DMS 273 (cell line): Measurements from ENCODE around the gene PCDHB6.
A peak's percentile ranks its signal among the peaks of the same experiment; 100 is the strongest.
"Not testable (repeated sequence)": the region's sequence is repeated elsewhere in the genome, so short reads cannot be mapped to it uniquely, and the experiment has no call there.

Source experiments
- DNase-seq: peaks from one replicate; lab custom pipeline; 2025; ENCODE audit not compliant: unreplicated experiment; lab: John Stamatoyannopoulos, UW

Gene PCDHB6

DNA sequence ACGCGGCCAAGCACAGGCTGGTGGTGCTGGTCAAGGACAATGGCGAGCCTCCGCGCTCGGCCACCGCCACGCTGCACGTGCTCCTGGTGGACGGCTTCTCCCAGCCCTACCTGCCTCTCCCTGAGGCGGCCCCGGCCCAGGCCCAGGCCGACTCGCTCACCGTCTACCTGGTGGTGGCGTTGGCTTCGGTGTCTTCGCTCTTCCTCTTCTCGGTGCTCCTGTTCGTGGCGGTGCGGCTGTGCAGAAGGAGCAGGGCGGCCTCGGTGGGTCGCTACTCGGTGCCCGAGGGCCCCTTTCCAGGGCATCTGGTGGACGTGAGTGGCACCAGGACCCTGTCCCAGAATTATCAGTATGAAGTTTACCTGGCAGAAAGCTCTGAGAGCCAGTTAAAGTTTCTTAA lies 8.0 kb downstream of the PCDHB6 start:
- not testable (repeated sequence) for DNase-seq

DNA sequence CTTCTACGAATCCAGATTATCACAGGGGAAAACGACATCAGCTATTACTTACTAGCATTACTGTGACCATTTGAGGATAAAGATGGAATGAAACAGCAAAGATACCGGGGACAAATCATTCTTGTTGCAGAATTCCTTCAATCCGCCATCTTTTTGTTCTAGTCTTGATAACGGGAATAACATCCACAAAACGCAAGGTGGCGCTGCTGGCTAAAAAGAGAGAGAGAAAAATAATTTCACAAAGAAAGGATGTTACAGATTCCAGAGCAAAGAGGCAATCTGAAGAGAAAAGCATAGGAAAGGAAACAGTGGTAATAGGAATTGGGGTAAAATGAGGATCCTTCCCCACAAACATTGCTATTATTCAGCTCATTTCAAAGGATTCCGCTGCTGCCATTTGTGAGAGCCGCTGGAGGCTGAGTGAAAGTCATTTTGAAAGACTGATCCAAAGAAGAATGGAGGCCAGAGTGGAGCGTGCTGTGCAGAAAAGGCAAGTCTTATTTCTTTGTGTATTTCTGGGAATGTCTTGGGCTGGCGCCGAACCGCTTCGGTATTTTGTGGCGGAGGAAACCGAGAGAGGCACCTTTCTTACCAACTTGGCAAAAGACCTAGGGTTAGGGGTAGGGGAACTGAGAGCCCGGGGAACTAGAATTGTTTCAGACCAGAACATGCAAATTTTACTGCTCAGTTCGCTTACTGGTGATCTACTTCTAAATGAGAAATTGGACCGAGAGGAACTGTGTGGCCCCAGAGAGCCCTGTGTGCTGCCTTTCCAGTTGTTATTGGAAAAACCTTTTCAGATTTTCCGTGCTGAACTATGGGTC lies 22.7 kb downstream of the PCDHB6 start, which contains the start of gene PCDHB7:
Gene PCDHB7 (plus strand): TSS at position 264 of the 824 bp plus-strand sequence. CDS start 192 bp downstream, at position 456.
- peak; percentile 50 for DNase-seq

DNA sequence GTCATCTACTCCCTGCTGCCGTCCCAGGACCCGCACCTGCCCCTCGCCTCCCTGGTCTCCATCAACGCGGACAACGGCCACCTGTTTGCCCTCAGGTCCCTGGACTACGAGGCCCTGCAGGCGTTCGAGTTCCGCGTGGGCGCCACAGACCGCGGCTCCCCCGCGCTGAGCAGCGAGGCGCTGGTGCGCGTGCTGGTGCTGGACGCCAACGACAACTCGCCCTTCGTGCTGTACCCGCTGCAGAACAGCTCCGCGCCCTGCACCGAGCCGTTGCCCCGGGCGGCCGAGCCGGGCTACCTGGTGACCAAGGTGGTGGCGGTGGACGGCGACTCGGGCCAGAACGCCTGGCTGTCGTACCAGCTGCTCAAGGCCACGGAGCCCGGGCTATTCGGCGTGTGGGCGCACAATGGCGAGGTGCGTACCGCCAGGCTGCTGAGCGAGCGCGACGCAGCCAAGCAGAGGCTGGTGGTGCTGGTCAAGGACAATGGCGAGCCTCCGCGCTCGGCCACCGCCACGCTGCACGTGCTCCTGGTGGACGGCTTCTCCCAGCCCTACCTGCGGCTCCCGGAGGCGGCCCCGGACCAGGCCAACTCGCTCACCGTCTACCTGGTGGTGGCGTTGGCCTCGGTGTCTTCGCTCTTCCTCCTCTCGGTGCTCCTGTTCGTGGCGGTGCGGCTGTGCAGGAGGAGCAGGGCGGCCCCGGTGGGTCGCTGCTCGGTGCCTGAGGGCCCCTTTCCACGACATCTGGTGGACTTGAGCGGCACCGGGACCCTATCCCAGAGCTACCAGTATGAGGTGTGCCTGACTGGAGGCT lies 24.6 kb downstream of the PCDHB6 start:
- not testable (repeated sequence) for DNase-seq

DNA sequence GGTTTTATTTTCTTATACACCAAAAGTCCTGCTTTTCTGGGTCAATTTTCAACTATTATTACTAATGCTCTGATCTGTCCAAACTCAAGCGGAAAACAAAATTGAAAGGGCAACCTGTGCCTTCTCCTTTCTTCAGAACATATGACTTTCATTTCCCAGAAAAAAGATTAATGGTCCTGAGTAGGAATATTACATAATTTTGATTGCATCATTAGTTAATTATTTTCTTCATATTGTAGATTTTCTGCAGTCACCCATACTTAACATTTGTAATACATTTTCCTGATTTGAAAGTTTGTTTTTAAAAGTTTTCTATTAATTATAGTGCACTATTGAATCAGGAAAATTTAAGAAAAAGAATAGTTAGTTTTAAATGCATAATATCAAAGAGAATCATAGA lies 26.1 kb downstream of the PCDHB6 start:
- no peak for DNase-seq

DNA sequence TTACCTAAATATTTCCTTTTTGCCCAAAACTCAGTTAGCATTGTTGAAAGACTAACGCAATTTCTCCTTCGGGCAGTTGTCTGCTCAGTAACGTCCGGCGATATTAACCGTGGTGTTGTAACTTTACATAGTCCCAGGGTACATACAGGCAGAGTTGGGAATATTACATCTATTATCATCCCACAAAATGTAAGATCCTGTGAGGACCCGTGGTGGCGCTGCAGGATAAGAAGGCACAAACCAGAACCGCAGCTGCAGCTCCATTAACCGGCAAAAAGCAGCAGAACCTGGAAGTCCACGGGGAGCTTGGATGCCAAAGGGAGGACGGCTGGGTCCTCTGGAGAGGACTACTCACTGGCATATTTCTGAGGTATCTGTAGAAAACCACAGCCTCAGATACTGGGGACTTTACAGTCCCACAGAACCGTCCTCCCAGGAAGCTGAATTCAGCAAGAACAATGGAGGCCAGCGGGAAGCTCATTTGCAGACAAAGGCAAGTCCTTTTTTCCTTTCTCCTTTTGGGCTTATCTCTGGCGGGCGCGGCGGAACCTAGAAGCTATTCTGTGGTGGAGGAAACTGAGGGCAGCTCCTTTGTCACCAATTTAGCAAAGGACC lies 27.8 kb downstream of the PCDHB6 start, which contains the start of gene PCDHB8:
Gene PCDHB8 (plus strand): TSS at position 214 of the 615 bp plus-strand sequence. CDS start 245 bp downstream, at position 459.
- peak; percentile 38 for DNase-seq

DNA sequence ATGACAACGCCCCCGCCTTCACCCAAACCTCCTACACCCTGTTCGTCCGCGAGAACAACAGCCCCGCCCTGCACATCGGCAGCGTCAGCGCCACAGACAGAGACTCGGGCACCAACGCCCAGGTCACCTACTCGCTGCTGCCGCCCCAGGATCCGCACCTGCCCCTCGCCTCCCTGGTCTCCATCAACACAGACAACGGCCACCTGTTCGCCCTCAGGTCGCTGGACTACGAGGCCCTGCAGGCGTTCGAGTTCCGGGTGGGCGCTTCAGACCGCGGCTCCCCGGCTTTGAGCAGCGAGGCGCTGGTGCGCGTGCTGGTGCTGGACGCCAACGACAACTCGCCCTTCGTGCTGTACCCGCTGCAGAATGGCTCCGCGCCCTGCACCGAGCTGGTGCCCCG lies 29.5 kb downstream of the PCDHB6 start:
- not testable (repeated sequence) for DNase-seq

DNA sequence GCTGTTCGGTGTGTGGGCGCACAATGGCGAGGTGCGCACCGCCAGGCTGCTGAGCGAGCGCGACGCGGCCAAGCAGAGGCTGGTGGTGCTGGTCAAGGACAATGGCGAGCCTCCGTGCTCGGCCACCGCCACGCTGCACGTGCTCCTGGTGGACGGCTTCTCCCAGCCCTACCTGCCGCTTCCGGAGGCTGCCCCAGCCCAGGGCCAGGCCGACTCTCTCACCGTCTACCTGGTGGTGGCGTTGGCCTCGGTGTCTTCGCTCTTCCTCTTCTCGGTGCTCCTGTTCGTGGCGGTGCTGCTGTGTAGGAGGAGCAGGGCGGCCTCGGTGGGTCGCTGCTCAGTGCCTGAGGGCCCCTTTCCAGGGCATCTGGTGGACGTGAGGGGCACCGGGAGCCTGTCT lies 30.0 kb downstream of the PCDHB6 start:
- DNase-seq = not testable (repeated sequence)

DNA sequence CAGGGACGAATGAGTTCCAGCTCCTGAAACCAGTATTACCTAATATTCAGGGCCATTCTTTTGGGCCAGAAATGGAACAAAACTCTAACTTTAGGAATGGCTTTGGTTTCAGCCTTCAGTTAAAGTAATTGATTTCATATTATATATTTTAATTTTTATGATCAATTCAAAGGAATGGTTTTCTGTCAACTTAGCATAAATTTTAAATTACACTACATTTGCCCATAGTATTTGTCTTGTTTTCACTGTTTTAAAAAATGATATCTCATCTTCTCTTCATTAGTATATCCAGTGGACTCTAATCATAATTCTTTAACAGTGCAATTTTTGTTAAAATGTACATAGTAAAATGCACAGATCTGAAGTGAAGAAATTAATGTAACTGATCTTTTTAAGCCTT lies 30.5 kb downstream of the PCDHB6 start:
- DNase-seq = no peak

DNA sequence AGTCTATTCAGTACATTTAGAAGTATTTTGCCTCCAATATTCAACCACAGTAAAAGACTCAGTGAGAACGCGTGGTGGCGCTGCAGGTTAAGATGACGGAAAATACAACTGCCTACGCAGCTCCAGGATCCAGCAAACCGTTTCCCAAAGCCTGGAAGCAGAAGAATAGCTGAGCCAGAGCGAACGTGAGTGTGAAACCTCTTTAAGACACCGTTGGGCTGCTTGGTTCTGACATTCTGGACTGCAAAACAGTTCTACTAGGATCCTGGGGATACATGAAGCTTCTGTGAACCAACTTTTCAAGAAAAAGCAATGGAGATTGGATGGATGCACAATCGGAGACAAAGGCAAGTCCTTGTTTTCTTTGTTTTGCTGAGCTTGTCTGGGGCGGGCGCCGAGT lies 32.4 kb downstream of the PCDHB6 start, which contains the start of gene PCDHB16:
Gene PCDHB16 (plus strand): TSS at position 140 of the 400 bp plus-strand sequence. CDS start 173 bp downstream, at position 313.
- no peak for DNase-seq

DNA sequence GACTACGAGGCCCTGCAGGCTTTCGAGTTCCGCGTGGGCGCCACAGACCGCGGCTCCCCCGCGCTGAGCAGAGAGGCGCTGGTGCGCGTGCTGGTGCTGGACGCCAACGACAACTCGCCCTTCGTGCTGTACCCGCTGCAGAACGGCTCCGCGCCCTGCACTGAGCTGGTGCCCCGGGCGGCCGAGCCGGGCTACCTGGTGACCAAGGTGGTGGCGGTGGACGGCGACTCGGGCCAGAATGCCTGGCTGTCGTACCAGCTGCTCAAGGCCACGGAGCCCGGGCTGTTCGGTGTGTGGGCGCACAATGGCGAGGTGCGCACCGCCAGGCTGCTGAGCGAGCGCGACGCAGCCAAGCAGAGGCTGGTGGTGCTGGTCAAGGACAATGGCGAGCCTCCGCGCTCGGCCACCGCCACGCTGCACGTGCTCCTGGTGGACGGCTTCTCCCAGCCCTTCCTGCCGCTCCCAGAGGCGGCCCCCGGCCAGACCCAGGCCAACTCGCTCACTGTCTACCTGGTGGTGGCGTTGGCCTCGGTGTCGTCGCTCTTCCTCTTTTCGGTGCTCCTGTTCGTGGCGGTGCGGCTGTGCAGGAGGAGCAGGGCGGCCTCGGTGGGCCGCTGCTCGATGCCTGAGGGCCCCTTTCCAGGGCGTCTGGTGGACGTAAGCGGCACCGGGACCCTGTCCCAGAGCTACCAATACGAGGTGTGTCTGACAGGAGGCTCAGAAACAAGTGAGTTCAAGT lies 34.4 kb downstream of the PCDHB6 start:
- not testable (repeated sequence) for DNase-seq

DNA sequence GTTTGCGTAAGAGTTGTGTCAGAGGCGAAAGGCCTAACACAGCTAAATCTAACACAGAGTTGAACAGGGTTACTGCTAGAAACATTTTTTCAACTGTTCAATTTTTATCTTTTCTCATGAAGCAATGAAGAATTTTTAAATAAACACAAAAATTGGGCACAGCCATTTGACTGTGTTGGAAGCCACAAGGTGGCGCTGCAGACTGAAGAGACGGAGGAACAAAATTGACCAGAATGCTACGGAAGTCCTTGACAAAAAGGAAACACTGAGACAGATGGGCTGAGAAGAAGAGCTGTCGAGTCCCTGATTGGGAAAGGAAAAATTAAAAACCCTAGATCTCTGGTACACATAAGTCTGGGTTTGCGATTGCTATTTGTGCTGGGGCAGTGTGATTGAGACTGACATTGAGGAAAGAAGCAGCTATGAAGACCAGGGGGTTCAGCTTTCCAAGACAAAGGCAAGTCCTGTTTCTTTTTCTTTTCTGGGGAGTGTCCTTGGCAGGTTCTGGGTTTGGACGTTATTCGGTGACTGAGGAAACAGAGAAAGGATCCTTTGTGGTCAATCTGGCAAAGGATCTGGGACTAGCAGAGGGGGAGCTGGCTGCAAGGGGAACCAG lies 37.1 kb downstream of the PCDHB6 start, which contains the start of gene PCDHB9:
Gene PCDHB9 (plus strand): TSS at position 265 of the 616 bp plus-strand sequence. CDS start 158 bp downstream, at position 423.
- DNase-seq = peak; percentile 93

DNA sequence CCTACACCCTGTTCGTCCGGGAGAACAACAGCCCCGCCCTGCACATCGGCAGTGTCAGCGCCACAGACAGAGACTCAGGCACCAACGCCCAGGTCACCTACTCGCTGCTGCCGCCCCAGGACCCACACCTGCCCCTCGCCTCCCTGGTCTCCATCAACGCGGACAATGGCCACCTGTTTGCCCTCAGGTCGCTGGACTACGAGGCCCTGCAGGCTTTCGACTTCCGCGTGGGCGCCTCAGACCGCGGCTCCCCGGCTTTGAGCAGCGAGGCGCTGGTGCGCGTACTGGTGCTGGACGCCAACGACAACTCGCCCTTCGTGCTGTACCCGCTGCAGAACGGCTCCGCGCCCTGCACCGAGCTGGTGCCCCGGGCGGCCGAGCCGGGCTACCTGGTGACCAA lies 38.8 kb downstream of the PCDHB6 start:
- not testable (repeated sequence) for DNase-seq

DNA sequence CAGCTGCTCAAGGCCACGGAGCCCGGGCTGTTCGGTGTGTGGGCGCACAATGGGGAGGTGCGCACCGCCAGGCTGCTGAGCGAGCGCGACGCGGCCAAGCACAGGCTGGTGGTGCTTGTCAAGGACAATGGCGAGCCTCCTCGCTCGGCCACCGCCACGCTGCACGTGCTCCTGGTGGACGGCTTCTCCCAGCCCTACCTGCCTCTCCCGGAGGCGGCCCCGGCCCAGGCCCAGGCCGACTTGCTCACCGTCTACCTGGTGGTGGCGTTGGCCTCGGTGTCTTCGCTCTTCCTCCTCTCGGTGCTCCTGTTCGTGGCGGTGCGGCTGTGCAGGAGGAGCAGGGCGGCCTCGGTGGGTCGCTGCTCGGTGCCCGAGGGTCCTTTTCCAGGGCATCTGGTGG lies 39.3 kb downstream of the PCDHB6 start:
- DNase-seq = not testable (repeated sequence)

DNA sequence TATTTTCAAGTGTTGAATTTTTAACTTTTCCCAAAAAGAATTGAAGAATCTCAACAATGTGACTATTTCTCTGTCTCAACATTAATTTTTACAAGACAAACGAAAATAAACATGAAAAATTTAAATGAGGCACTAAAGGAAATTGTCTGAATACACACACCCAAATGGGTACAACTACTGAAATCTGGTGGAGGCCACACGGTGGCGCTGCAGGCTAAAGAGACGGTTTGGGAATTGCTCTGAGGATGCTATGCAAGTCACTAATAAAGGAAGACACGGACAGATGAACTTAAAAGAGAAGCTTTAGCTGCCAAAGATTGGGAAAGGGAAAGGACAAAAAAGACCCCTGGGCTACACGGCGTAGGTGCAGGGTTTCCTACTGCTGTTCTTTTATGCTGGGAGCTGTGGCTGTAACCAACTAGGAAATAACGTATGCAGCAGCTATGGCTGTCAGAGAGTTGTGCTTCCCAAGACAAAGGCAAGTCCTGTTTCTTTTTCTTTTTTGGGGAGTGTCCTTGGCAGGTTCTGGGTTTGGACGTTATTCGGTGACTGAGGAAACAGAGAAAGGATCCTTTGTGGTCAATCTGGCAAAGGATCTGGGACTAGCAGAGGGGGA lies 42.4 kb downstream of the PCDHB6 start, which contains the start of gene PCDHB10:
Gene PCDHB10 (plus strand): TSS at position 244 of the 616 bp plus-strand sequence. CDS start 200 bp downstream, at position 444.
- peak; percentile 55 for DNase-seq

DNA sequence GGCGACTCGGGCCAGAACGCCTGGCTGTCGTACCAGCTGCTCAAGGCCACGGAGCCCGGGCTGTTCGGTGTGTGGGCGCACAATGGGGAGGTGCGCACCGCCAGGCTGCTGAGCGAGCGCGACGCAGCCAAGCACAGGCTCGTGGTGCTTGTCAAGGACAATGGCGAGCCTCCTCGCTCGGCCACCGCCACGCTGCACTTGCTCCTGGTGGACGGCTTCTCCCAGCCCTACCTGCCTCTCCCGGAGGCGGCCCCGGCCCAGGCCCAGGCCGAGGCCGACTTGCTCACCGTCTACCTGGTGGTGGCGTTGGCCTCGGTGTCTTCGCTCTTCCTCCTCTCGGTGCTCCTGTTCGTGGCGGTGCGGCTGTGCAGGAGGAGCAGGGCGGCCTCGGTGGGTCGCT lies 44.5 kb downstream of the PCDHB6 start:
- DNase-seq = not testable (repeated sequence)

DNA sequence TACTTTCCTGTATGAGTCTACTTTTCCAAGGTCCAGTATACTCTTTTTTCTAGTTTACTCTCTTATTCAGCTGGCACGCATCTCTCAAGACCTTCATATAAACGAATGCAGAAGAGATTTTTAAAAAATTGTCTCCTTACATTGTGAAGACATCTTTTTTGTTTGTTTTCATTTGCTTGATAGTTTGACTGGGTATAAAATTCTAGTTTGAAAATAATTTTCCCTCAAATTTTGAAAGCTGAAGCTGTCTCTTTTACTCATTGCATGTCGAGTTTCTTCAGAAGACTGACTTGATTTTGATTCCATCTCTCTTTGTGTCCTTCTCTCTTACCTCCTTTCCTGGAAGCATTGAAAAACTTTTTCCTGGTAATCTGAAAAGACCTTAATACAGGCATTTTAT lies 46.5 kb downstream of the PCDHB6 start:
- DNase-seq = no peak

DNA sequence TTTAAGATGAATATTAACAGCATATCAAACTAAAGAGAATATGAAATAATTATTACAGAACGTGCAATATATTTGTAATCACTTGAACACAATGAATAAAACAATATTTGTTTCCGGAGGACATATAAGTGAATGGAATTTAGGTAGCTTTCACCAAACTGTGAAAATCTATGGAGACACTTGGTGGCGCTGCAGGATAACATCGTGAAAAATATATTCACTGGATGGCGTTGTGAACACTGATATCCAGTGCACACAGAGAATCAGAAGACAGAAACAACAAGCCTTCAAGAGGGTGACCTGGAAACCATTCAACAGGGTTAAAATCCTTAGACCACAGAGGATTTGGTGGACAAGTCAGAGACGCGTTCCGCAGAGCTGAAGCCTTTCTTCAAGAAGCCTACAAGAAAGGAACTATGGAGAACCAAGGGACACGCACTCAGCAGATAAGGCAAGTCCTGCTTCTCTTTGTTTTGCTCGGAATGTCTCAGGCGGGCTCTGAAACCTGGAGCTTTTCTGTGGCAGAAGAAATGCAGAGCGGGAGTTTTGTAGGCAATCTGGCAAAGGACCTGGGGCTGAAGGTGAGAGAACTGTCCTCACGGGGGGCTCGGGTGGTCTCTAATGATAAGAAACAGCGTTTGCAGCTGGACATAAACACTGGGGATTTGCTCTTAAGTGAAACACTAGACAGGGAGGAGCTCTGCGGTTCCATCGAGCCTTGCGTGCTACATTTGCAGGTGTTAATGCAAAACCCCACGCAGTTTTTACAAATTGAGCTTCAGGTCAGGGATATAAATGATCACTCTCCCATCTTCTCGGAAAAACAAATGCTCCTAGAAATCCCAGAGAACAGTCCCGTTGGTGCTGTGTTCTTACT lies 49.7 kb downstream of the PCDHB6 start, which contains the start of gene PCDHB11:
Gene PCDHB11 (plus strand): TSS at position 269 of the 877 bp plus-strand sequence. CDS start 148 bp downstream, at position 417.
- DNase-seq = peak; percentile 60

DNA sequence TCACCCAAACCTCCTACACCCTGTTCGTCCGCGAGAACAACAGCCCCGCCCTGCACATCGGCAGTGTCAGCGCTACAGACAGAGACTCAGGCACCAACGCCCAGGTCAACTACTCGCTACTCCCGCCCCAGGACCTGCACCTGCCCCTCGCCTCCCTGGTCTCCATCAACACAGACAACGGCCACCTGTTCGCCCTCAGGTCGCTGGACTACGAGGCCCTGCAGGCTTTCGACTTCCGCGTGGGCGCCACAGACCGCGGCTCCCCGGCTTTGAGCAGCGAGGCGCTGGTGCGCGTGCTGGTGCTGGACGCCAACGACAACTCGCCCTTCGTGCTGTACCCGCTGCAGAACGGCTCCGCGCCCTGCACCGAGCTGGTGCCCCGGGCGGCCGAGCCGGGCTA lies 51.3 kb downstream of the PCDHB6 start:
- DNase-seq = not testable (repeated sequence)
